Measurements from ENCODE around the gene SLC24A3.

Gene SLC24A3

GRCh38 chr20:19371112-19371511 lies 158.7 kb downstream of the SLC24A3 start:
- Histone ChIP-seq H3K27ac (ENCODE audit: low read depth, low read length) (no peak overlapping the region), H3K36me3 (ENCODE audit: control insufficient read depth, insufficient read depth, low read length) (no peaks in the 10 kb centered on the region), H3K4me3 (ENCODE audit: low read length) (no peak overlapping the region), H3K9ac (ENCODE audit: low read length) (no peak overlapping the region), H3K4me1 (ENCODE audit: control insufficient read depth, insufficient read depth, low read length) (peaks cover 19% of the 10 kb centered on the region), H3K27me3 (ENCODE audit: control insufficient read depth, insufficient read depth, low read length) (no peaks in the 10 kb centered on the region)

- Histone ChIP-seq H3K27me3 (ENCODE audit: control insufficient read depth, insufficient read depth, low read length) (no peaks in the 10 kb centered on the region), H3K27ac (ENCODE audit: low read depth, low read length) (no peak overlapping the region), H3K36me3 (ENCODE audit: control insufficient read depth, insufficient read depth, low read length) (no peaks in the 10 kb centered on the region), H3K4me3 (ENCODE audit: low read length) (no peak overlapping the region), H3K9ac (ENCODE audit: low read length) (no peak overlapping the region), H3K4me1 (ENCODE audit: control insufficient read depth, insufficient read depth, low read length) (peaks cover 11% of the 10 kb centered on the region)
Observed at GRCh38 chr20:19374216-19374615, 161.8 kb downstream of the SLC24A3 start.

GRCh38 chr20:19375395-19375794 lies 163.0 kb downstream of the SLC24A3 start:
- Histone ChIP-seq H3K4me1 (ENCODE audit: control insufficient read depth, insufficient read depth, low read length) (peaks cover 11% of the 10 kb centered on the region), H3K36me3 (ENCODE audit: control insufficient read depth, insufficient read depth, low read length) (no peaks in the 10 kb centered on the region), H3K9ac (ENCODE audit: low read length) (no peak overlapping the region), H3K4me3 (ENCODE audit: low read length) (no peak overlapping the region), H3K27ac (ENCODE audit: low read depth, low read length) (no peak overlapping the region), H3K27me3 (ENCODE audit: control insufficient read depth, insufficient read depth, low read length) (no peaks in the 10 kb centered on the region)

GRCh38 chr20:19375801-19376200 lies 163.4 kb downstream of the SLC24A3 start:
- H3K36me3 ChIP-seq (ENCODE audit: control insufficient read depth, insufficient read depth, low read length), result no peaks in the 10 kb centered on the region
- no peak overlapping the region for H3K27ac ChIP-seq (ENCODE audit: low read depth, low read length)
- H3K4me3 ChIP-seq (ENCODE audit: low read length), result no peak overlapping the region
- peaks cover 8% of the 10 kb centered on the region for H3K4me1 ChIP-seq (ENCODE audit: control insufficient read depth, insufficient read depth, low read length)
- H3K9ac ChIP-seq (ENCODE audit: low read length), result no peak overlapping the region
- no peaks in the 10 kb centered on the region for H3K27me3 ChIP-seq (ENCODE audit: control insufficient read depth, insufficient read depth, low read length)

- H3K4me1 ChIP-seq (ENCODE audit: control insufficient read depth, insufficient read depth, low read length), result peaks cover 8% of the 10 kb centered on the region
- no peak overlapping the region for H3K27ac ChIP-seq (ENCODE audit: low read depth, low read length)
- H3K4me3 ChIP-seq (ENCODE audit: low read length), result no peak overlapping the region
- no peak overlapping the region for H3K9ac ChIP-seq (ENCODE audit: low read length)
- H3K36me3 ChIP-seq (ENCODE audit: control insufficient read depth, insufficient read depth, low read length), result no peaks in the 10 kb centered on the region
- H3K27me3 ChIP-seq (ENCODE audit: control insufficient read depth, insufficient read depth, low read length), result no peaks in the 10 kb centered on the region
Observed at GRCh38 chr20:19376451-19377229, 164.2 kb downstream of the SLC24A3 start.

- no peaks in the 10 kb centered on the region for H3K27me3 ChIP-seq (ENCODE audit: control insufficient read depth, insufficient read depth, low read length)
- H3K36me3 ChIP-seq (ENCODE audit: control insufficient read depth, insufficient read depth, low read length), result no peaks in the 10 kb centered on the region
- peak overlapping the region; percentile 16 for H3K27ac ChIP-seq (ENCODE audit: low read depth, low read length)
- peaks cover 8% of the 10 kb centered on the region for H3K4me1 ChIP-seq (ENCODE audit: control insufficient read depth, insufficient read depth, low read length)
- no peak overlapping the region for H3K4me3 ChIP-seq (ENCODE audit: low read length)
- no peak overlapping the region for H3K9ac ChIP-seq (ENCODE audit: low read length)
Observed at GRCh38 chr20:19378058-19378457, 165.6 kb downstream of the SLC24A3 start.

GRCh38 chr20:19380211-19380610 lies 167.8 kb downstream of the SLC24A3 start:
- Histone ChIP-seq H3K4me3 (ENCODE audit: low read length) (no peak overlapping the region), H3K27me3 (ENCODE audit: control insufficient read depth, insufficient read depth, low read length) (no peaks in the 10 kb centered on the region), H3K4me1 (ENCODE audit: control insufficient read depth, insufficient read depth, low read length) (peaks cover 8% of the 10 kb centered on the region), H3K36me3 (ENCODE audit: control insufficient read depth, insufficient read depth, low read length) (no peaks in the 10 kb centered on the region), H3K9ac (ENCODE audit: low read length) (no peak overlapping the region), H3K27ac (ENCODE audit: low read depth, low read length) (no peak overlapping the region)

- no peak overlapping the region for H3K9ac ChIP-seq (ENCODE audit: low read length)
Observed at GRCh38 chr20:19381947-19382346, 169.5 kb downstream of the SLC24A3 start.

GRCh38 chr20:19382386-19383340 lies 170.2 kb downstream of the SLC24A3 start:
- H3K4me3 ChIP-seq (ENCODE audit: low read length), result no peak overlapping the region
- H3K27me3 ChIP-seq (ENCODE audit: control insufficient read depth, insufficient read depth, low read length), result no peaks in the 10 kb centered on the region
- H3K27ac ChIP-seq (ENCODE audit: low read depth, low read length), result no peak overlapping the region
- H3K36me3 ChIP-seq (ENCODE audit: control insufficient read depth, insufficient read depth, low read length), result no peaks in the 10 kb centered on the region
- H3K9ac ChIP-seq (ENCODE audit: low read length), result no peak overlapping the region
- peaks cover 8% of the 10 kb centered on the region for H3K4me1 ChIP-seq (ENCODE audit: control insufficient read depth, insufficient read depth, low read length)

More at GRCh38 chr20:19381947-19382346, 169.5 kb downstream of the SLC24A3 start:
- no peak overlapping the region for H3K27ac ChIP-seq (ENCODE audit: low read depth, low read length)
- no peaks in the 10 kb centered on the region for H3K36me3 ChIP-seq (ENCODE audit: control insufficient read depth, insufficient read depth, low read length)
- peaks cover 8% of the 10 kb centered on the region for H3K4me1 ChIP-seq (ENCODE audit: control insufficient read depth, insufficient read depth, low read length)
- H3K4me3 ChIP-seq (ENCODE audit: low read length), result no peak overlapping the region
- no peaks in the 10 kb centered on the region for H3K27me3 ChIP-seq (ENCODE audit: control insufficient read depth, insufficient read depth, low read length)

GRCh38 chr20:19384940-19385339 lies 172.5 kb downstream of the SLC24A3 start:
- no peak overlapping the region for H3K27ac ChIP-seq (ENCODE audit: low read depth, low read length)
- no peak overlapping the region for H3K4me3 ChIP-seq (ENCODE audit: low read length)
- H3K27me3 ChIP-seq (ENCODE audit: control insufficient read depth, insufficient read depth, low read length), result no peaks in the 10 kb centered on the region
- no peaks in the 10 kb centered on the region for H3K36me3 ChIP-seq (ENCODE audit: control insufficient read depth, insufficient read depth, low read length)
- no peaks in the 10 kb centered on the region for H3K4me1 ChIP-seq (ENCODE audit: control insufficient read depth, insufficient read depth, low read length)
- no peak overlapping the region for H3K9ac ChIP-seq (ENCODE audit: low read length)

GRCh38 chr20:19387251-19387650 lies 174.8 kb downstream of the SLC24A3 start:
- H3K27ac ChIP-seq (ENCODE audit: low read depth, low read length), result no peak overlapping the region
- H3K36me3 ChIP-seq (ENCODE audit: control insufficient read depth, insufficient read depth, low read length), result no peaks in the 10 kb centered on the region
- no peak overlapping the region for H3K9ac ChIP-seq (ENCODE audit: low read length)
- H3K4me1 ChIP-seq (ENCODE audit: control insufficient read depth, insufficient read depth, low read length), result no peaks in the 10 kb centered on the region
- no peaks in the 10 kb centered on the region for H3K27me3 ChIP-seq (ENCODE audit: control insufficient read depth, insufficient read depth, low read length)
- H3K4me3 ChIP-seq (ENCODE audit: low read length), result no peak overlapping the region

GRCh38 chr20:19392344-19393130 lies 180.1 kb downstream of the SLC24A3 start:
- Histone ChIP-seq H3K4me1 (ENCODE audit: control insufficient read depth, insufficient read depth, low read length) (no peaks in the 10 kb centered on the region), H3K9ac (ENCODE audit: low read length) (no peak overlapping the region), H3K36me3 (ENCODE audit: control insufficient read depth, insufficient read depth, low read length) (no peaks in the 10 kb centered on the region), H3K27me3 (ENCODE audit: control insufficient read depth, insufficient read depth, low read length) (no peaks in the 10 kb centered on the region), H3K4me3 (ENCODE audit: low read length) (no peak overlapping the region), H3K27ac (ENCODE audit: low read depth, low read length) (no peak overlapping the region)

Measured in rectal smooth muscle tissue (tissue), 1 donor.